ENCODE data around the gene SLC25A27. TPM values are rescaled to one million over a fixed set of nuclear protein-coding genes. Genes with fewer than 3 reads are reported as not detected.

The SLC25A27 gene, protein sequence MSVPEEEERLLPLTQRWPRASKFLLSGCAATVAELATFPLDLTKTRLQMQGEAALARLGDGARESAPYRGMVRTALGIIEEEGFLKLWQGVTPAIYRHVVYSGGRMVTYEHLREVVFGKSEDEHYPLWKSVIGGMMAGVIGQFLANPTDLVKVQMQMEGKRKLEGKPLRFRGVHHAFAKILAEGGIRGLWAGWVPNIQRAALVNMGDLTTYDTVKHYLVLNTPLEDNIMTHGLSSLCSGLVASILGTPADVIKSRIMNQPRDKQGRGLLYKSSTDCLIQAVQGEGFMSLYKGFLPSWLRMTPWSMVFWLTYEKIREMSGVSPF
- total RNA-seq (1 to 10 TPM; 1.2 to 1.5 TPM), total RNA-seq (0 to 2.8 (median 0.48) reads per million in 172 experiments)
- 0.82 TPM for polyA plus RNA-seq (2013, experiment 1 of 2)
- 1.4 TPM for polyA plus RNA-seq (2013, experiment 2 of 2)

DNA sequence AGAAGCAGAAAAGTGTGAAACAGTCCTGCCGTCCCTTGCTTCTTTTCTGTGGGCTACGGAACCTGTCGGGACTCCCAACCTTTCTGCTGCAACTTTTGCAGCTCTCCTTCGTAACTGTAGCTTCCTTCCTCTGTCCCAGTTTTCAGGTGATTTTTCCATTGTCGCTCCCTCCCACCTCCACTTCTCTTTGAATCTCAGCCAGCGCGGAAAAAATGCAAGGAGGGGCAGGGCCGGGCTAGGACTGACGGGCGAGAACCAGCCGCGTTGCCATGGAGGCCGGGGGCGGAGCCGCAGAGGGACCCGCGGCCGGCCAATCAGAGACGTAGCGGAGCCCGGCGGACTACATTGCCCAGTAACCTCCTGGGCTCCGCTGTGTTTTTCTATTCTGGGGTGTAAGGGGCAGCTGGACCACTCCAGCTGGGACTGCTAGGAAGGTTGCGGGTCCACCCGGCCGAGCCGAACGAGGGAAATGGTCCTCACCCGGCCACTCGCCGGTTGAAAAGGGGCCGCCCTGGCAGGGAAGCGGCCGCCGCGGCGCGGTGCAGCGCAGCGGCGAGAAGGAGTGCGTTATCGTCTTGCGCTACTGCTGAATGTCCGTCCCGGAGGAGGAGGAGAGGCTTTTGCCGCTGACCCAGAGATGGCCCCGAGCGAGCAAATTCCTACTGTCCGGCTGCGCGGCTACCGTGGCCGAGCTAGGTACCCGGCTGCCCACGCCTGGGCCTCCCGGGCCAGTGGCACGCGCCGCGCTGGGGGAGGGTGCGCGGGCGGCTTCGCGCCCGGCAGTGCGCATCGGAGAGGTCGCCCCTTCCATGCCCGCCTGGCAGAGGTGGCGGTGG is at the start of gene SLC25A27, which contains the start of gene CYP39A1:
Gene SLC25A27, plus strand, starts transcription at position 373 of the 836 bp plus-strand sequence. Its CDS starts 218 bp downstream, at position 591.
Gene CYP39A1, minus strand, starts transcription at position 216 of the 836 bp plus-strand sequence. CDS start 236 bp downstream, outside the sequence.
- no peaks in the 10 kb centered on the region for H3K36me3 Mint-ChIP-seq (ENCODE audit: low read depth)
- peak within 1 kb of the TSS; percentile 89 for H3K4me3 Mint-ChIP-seq
- DNase-seq, result peak; percentile 51 to 84 (median 66)
- Histone ChIP-seq H3K9me3 (ENCODE audit: control insufficient read depth in 1 of 2, insufficient read depth in 1 of 2, low read length in 2 of 2) (peaks cover 0 to 5% of the 10 kb centered on the region in 2 experiments), H3K36me3 (ENCODE audit: insufficient read depth, low read length) (no peaks in the 10 kb centered on the region), H3K27me3 (ENCODE audit: control insufficient read depth in 1 of 2, insufficient read depth in 2 of 2, low read length in 2 of 2) (peaks cover 17 to 39% of the 10 kb centered on the region in 2 experiments), H3K4me1 (ENCODE audit: insufficient read depth, low read length) (peaks cover 14% of the 10 kb centered on the region), H3K4me3 (ENCODE audit: low read length) (peak within 1 kb of the TSS; percentile 62), H3K27ac (ENCODE audit: low read depth in 1 of 2, low read length in 2 of 2) (no peak within 1 kb of the TSS)
- H3K4me1 Mint-ChIP-seq (ENCODE audit: low read depth), result peaks cover 15% of the 10 kb centered on the region
- no peak within 1 kb of the TSS for H3K27ac Mint-ChIP-seq
- H3K9me3 Mint-ChIP-seq, result no peaks in the 10 kb centered on the region
- POLR2A ChIA-PET, result no interaction called here
- intact Hi-C loops (cut with DNase I, micrococcal nuclease), result loop anchor here in 1 of 2 experiments (5.0 kb wide), 1 partner anchor 481 kb away; the partner anchor contains the start of gene ENPP5
- TF ChIP-seq, protein P1, sequence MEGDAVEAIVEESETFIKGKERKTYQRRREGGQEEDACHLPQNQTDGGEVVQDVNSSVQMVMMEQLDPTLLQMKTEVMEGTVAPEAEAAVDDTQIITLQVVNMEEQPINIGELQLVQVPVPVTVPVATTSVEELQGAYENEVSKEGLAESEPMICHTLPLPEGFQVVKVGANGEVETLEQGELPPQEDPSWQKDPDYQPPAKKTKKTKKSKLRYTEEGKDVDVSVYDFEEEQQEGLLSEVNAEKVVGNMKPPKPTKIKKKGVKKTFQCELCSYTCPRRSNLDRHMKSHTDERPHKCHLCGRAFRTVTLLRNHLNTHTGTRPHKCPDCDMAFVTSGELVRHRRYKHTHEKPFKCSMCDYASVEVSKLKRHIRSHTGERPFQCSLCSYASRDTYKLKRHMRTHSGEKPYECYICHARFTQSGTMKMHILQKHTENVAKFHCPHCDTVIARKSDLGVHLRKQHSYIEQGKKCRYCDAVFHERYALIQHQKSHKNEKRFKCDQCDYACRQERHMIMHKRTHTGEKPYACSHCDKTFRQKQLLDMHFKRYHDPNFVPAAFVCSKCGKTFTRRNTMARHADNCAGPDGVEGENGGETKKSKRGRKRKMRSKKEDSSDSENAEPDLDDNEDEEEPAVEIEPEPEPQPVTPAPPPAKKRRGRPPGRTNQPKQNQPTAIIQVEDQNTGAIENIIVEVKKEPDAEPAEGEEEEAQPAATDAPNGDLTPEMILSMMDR (IDR thresholded peaks at IDR 0.05), result no peak
- peak; percentile 97 for ATAC-seq (ENCODE audit: poor library complexity)
- CTCF ChIA-PET, result no interaction called here
- peaks cover 64% of the 10 kb centered on the region for H3K27me3 Mint-ChIP-seq

DNA sequence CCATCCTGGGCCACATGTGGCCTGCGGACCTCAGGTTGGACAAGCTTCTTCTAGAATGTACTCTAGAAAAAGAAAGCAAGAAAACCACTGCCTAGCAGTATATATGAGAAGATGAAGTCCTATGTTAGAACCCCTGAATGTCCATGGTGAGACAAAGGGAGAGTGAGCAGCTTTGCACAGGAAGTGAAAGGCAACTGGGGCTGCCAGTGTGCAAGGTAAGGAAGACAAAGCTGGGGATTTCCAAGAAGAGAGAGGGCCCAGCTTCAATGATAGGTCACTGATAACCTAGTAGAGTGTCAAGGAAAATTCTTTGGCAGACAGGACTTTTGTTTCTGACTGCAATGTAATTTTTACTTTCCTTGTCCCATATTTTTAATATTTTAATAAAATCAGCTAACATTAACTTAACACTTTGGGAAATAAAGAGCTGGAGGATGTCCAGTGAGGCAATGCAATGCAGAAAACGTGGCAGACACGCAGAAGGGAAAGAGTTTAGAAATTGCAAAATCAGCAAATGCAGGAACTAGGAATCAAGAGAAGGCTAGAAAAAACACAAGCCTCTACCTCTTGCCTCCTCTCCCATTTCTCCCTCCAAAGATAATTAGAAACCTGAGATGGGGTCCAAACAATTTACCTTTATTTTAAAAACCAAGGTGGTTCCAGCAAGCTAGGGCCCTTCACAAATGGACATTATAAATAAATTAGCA is 47.5 kb upstream of the SLC25A27 start:
- H3K27me3 ChIP-seq (ENCODE audit: control insufficient read depth in 1 of 2, insufficient read depth in 2 of 2, low read length in 2 of 2), result peaks cover 0 to 6% of the 10 kb centered on the region in 2 experiments
- Mint-ChIP-seq H3K4me1 (ENCODE audit: low read depth) (no peaks in the 10 kb centered on the region), H3K27ac (no peak overlapping the region), H3K4me3 (no peak overlapping the region), H3K9me3 (no peaks in the 10 kb centered on the region), H3K36me3 (ENCODE audit: low read depth) (no peaks in the 10 kb centered on the region), H3K27me3 (peaks cover 34% of the 10 kb centered on the region)
- peaks cover 0 to 3% of the 10 kb centered on the region in 2 experiments for H3K9me3 ChIP-seq (ENCODE audit: control insufficient read depth in 1 of 2, insufficient read depth in 1 of 2, low read length in 2 of 2)
- CTCF ChIA-PET, result interaction anchor here (1.4 kb wide), 1 partner anchor 13 kb away, joined by 4 read pairs; no protein-coding TSS in a partner anchor
- no peak for DNase-seq
- POLR2A ChIA-PET, result no interaction called here
- no peaks in the 10 kb centered on the region for H3K36me3 ChIP-seq (ENCODE audit: insufficient read depth, low read length)
- no peak for ATAC-seq (ENCODE audit: poor library complexity)
- no peak overlapping the region for H3K4me3 ChIP-seq (ENCODE audit: low read length)
- TF ChIP-seq, protein P1 (IDR thresholded peaks at IDR 0.05), result no peak
- intact Hi-C loops (cut with DNase I, micrococcal nuclease), result no loop called here
- no peak overlapping the region for H3K27ac ChIP-seq (ENCODE audit: low read depth in 1 of 2, low read length in 2 of 2)
- H3K4me1 ChIP-seq (ENCODE audit: insufficient read depth, low read length), result no peaks in the 10 kb centered on the region

DNA sequence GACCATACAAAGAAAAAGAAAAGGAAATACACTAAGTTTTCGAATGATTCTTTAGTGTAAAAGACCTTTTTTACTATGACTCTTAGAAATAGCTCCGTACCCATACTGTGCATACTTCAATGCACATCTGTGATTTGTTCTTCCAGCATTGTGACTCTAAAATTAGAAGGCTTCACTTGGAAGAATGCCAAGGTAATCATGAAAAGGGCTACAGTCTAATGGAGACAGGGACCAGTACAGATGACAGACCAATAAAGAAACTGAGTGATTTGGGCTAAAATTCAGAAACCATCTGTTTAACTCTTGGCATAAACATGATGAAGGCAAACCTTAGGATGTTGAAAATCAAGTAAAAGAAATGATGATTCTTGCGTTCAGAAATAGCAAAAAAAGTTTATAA is 46.4 kb upstream of the SLC25A27 start:
- TF ChIP-seq, protein P1 (IDR thresholded peaks at IDR 0.05), result no peak
- H3K27me3 Mint-ChIP-seq, result peaks cover 30% of the 10 kb centered on the region
- ChIA-PET POLR2A (no interaction called here), CTCF (no interaction called here)
- H3K36me3 Mint-ChIP-seq (ENCODE audit: low read depth), result no peaks in the 10 kb centered on the region
- Histone ChIP-seq H3K27ac (ENCODE audit: low read depth in 1 of 2, low read length in 2 of 2) (no peak overlapping the region), H3K4me3 (ENCODE audit: low read length) (no peak overlapping the region), H3K4me1 (ENCODE audit: insufficient read depth, low read length) (no peaks in the 10 kb centered on the region), H3K9me3 (ENCODE audit: control insufficient read depth in 1 of 2, insufficient read depth in 1 of 2, low read length in 2 of 2) (peaks cover 0 to 3% of the 10 kb centered on the region in 2 experiments), H3K27me3 (ENCODE audit: control insufficient read depth in 1 of 2, insufficient read depth in 2 of 2, low read length in 2 of 2) (peaks cover 4 to 6% of the 10 kb centered on the region in 2 experiments), H3K36me3 (ENCODE audit: insufficient read depth, low read length) (no peaks in the 10 kb centered on the region)
- DNase-seq (no peak), ATAC-seq (ENCODE audit: poor library complexity) (no peak)
- intact Hi-C loops (cut with DNase I, micrococcal nuclease), result no loop called here
- H3K4me3 Mint-ChIP-seq, result no peak overlapping the region
- H3K27ac Mint-ChIP-seq, result no peak overlapping the region
- H3K4me1 Mint-ChIP-seq (ENCODE audit: low read depth), result no peaks in the 10 kb centered on the region
- no peaks in the 10 kb centered on the region for H3K9me3 Mint-ChIP-seq

All from CD4-positive, alpha-beta T cell (primary cell).